Upper lobe of left lung (tissue), 6 donors: Measurements from ENCODE around the gene LRGUK. TPM values are rescaled to one million over a fixed set of nuclear protein-coding genes. Genes with fewer than 3 reads are reported as not detected.
"Not testable (repeated sequence)": the region's sequence is repeated elsewhere in the genome, so short reads cannot be mapped to it uniquely, and the experiment has no call there.

Experiments used
- ATAC-seq, 2 donors: fragments of 200-7000 bp; cut with Tn5 transposase; one replicate each; pipeline ENCODE4 v1.9.1; 2022; ENCODE audit warnings: mild to moderate bottlenecking in 2 of 2, moderate library complexity in 2 of 2; ENCODE audit not compliant: low FRiP score in 2 of 2
- DNase-seq, 2 donors: peaks; one replicate each; pipeline ENCODE4 v3.0.0-alpha.2; 2019 to 2020
- H3K27ac ChIP-seq, 4 donors: fragments of 200-600 bp; sonication (generic); one replicate each; pipeline ENCODE4 v1.5.1; 2016 to 2019
- H3K27me3 ChIP-seq, 4 donors: fragments of 200-600 bp; sonication (generic); one replicate each; pipeline ENCODE4 v1.5.1; 2017 to 2019
- H3K36me3 ChIP-seq, 4 donors: fragments of 200-600 bp; sonication (generic); one replicate each; pipeline ENCODE4 v1.5.1; 2016 to 2019
- H3K4me1 ChIP-seq, 4 donors: fragments of 200-600 bp; sonication (generic); one replicate each; pipeline ENCODE4 v1.5.1; 2018 to 2019
- H3K4me3 ChIP-seq, 4 donors: fragments of 200-600 bp; sonication (generic); one replicate each; pipeline ENCODE4 v1.5.1; 2017 to 2019; ENCODE audit warnings: mild to moderate bottlenecking in 2 of 4, moderate library complexity in 1 of 4
- H3K9me3 ChIP-seq, 4 donors: fragments of 200-600 bp; sonication (generic); one replicate each; pipeline ENCODE4 v1.5.1; 2018 to 2019
- EP300 ChIP-seq, 4 donors: sonication (generic); formaldehyde crosslinking; IDR thresholded peaks; one replicate each; pipeline ENCODE4 v1.5.1; 2017; ENCODE audit warnings: antibody characterized with exemption in 4 of 4, control low read depth in 2 of 4
- POLR2A ChIP-seq, 4 donors: fragments of 450-650 bp; IDR thresholded peaks; one replicate each; pipeline ENCODE4 v1.5.1; 2016 to 2017; ENCODE audit warnings: antibody characterized with exemption in 4 of 4, mild to moderate bottlenecking in 2 of 4
- POLR2AphosphoS5 ChIP-seq, 2 donors: sonication (generic); formaldehyde crosslinking; IDR thresholded peaks; one replicate each; pipeline ENCODE4 v1.5.1; 2017; ENCODE audit warnings: antibody characterized with exemption in 2 of 2
- WGBS, 2 donors: methylation state at CpG; one replicate each; pipeline ENCODE4 v1.1.5; 2017 to 2018; 5-methylcytosine and 5-hydroxymethylcytosine counted together
- total RNA-seq, 6 donors: library from RNA; depleted of rRNA in 4 of 6; stranded (reverse); fragments of >200 nt in 4 of 6; gene quantifications; one replicate each; pipeline versions ENCODE4 v1.1.0 to v1.2.1, GENCODE V29; 2016 to 2021
- TF ChIP-seq, protein P1 (sequence below), 6 experiments: fragments of 450-650 bp in 4 of 6; fragments of 200-600 bp in 2 of 6; sonication (generic) in 2 of 6; IDR thresholded peaks; one replicate each; pipeline ENCODE4 v1.5.1; 2016 to 2019; ENCODE audit warnings: antibody characterized with exemption in 6 of 6
- donor health status: DM: no; HTN: no; CAD: no; lungs with moderate emphysema.
- donor health status: DM: no; HTN: yes; CAD: no; lungs with severe emphysema.

LRGUK gene
- total RNA-seq, 6 donors from 2014 or later, result 0.31 to 9.1 (median 1.9) TPM

DNA sequence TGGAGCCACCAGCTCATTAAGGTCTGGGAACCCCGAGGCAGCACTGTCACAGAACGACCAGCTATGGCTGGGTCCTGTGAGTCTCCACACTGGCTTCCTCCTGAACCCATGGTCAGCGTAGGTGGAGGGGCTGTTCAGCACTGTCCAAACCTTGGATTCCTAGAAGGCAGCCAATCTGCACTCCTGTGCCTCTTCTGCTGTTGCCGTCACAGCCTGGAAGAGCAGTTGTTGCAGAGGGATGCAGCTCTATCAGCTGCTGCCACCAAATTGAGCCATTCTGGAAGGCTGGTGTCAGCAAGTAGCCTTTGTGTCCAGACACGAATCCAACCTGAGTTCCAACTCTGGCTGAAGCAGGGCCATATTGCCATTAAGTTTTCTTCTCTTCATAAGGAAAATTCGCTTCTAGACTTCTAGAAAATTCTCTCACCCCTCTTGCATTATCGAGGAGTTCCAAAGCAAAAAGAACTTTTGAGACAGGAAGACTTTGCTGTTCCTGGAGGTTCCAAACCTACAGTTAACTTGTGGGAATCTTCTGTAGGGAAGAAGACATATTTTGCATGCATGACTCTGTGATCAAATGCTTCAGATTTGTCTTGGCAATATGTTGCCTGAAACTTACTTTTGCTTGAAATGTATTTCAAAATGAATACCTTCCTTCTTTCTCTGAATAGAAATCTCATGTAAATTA is 84.0 kb downstream of the LRGUK start:
- TF ChIP-seq, protein P1, sequence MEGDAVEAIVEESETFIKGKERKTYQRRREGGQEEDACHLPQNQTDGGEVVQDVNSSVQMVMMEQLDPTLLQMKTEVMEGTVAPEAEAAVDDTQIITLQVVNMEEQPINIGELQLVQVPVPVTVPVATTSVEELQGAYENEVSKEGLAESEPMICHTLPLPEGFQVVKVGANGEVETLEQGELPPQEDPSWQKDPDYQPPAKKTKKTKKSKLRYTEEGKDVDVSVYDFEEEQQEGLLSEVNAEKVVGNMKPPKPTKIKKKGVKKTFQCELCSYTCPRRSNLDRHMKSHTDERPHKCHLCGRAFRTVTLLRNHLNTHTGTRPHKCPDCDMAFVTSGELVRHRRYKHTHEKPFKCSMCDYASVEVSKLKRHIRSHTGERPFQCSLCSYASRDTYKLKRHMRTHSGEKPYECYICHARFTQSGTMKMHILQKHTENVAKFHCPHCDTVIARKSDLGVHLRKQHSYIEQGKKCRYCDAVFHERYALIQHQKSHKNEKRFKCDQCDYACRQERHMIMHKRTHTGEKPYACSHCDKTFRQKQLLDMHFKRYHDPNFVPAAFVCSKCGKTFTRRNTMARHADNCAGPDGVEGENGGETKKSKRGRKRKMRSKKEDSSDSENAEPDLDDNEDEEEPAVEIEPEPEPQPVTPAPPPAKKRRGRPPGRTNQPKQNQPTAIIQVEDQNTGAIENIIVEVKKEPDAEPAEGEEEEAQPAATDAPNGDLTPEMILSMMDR (IDR thresholded peaks at IDR 0.05), result no peak
- no peak for TF ChIP-seq POLR2A (IDR thresholded peaks at IDR 0.05)
- TF ChIP-seq EP300 (IDR thresholded peaks at IDR 0.05), result no peak
- TF ChIP-seq POLR2AphosphoS5 (IDR thresholded peaks at IDR 0.05), result no peak
- ATAC-seq (no peak), DNase-seq (no peak)
- no peaks in the 10 kb centered on the region for H3K27me3 ChIP-seq
- no peak overlapping the region for H3K4me3 ChIP-seq
- no peaks in the 10 kb centered on the region for H3K4me1 ChIP-seq
- H3K27ac ChIP-seq, result no peak overlapping the region
- H3K9me3 ChIP-seq, result no peaks in the 10 kb centered on the region
- WGBS, 2 donors, result 90 to 93% methylated on average over 3 to 4 of the region's 7 CpGs
- no peaks in the 10 kb centered on the region for H3K36me3 ChIP-seq

DNA sequence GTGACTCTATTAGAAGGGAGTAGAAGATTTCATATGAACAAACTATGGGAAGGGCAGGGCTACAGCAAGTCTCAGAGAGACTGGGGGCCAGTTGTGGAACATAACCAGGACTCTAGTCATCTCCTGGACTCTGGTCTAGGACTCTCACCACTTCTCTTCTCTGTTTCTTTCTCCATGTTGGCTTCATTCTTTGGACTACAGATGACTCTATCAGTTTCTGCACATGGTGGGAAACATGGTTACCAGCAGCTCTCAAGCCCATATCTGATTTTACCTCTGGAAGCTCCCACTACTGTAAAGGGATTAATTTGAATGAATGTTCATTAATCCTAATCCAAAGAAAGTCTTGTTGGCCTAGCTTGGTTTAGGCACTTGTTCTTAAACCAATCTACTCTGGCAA is 84.7 kb downstream of the LRGUK start:
- TF ChIP-seq POLR2A (IDR thresholded peaks at IDR 0.05), result no peak
- TF ChIP-seq, protein P1 (IDR thresholded peaks at IDR 0.05), result no peak
- Histone ChIP-seq H3K9me3 (no peaks in the 10 kb centered on the region), H3K36me3 (no peaks in the 10 kb centered on the region), H3K4me1 (no peaks in the 10 kb centered on the region), H3K4me3 (no peak overlapping the region), H3K27ac (no peak overlapping the region), H3K27me3 (no peaks in the 10 kb centered on the region)
- DNase-seq, result no peak
- ATAC-seq, result no peak

DNA sequence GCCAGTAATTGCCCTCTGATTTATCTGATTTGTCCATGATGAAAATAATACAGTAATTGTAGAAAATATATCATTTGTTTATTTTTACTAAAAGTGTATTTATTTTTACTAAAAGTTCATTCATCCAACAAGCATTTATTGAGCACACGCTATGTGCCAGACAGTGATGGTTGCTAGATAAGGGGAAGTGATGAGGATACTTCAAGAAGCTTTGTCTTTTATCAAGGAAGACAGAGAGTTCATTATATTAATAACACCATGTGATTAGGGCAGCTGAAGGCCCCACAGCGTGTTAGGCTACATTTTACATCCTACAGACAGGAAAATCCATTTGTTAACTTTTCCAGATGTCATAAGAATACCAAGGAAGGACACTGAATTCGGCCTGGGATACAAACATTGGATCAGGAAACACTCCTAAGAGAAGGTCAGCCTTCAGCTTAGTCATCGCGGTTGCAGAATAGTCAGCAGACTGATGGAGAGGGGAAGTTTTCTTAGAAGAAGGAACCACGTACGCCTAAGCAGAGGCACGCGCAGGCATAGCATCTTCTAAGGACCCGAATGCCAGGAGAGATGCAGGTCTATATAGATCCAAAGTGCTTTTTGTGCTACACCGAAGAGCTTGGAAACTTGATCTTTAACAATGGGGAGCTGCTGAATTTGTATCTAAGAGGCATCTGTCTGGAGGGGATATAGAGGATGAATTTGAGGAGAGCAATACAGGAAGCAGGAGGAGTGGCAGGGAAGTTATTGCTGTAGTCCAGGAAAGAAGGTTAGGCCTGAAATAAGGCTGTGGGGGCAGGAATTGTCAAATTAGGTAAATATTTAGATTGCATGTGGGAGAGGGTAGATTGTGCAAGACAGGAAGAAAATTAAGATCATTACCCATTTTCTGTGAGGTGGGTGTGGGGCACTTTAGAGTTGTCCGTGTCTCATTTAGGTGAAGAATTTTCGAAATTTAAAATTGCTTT is 85.7 kb downstream of the LRGUK start:
- no peaks in the 10 kb centered on the region for H3K36me3 ChIP-seq
- 49 to 64% methylated on average over 13 of the region's 13 CpGs for WGBS, 2 donors
- H3K27ac ChIP-seq, result peak overlapping the region in 1 of 4 donors; percentile 4
- peak in 1 of 2 donors; percentile 71 for DNase-seq
- peak in 1 of 2 donors; percentile 73 for ATAC-seq
- no peak for TF ChIP-seq EP300 (IDR thresholded peaks at IDR 0.05)
- TF ChIP-seq POLR2AphosphoS5 (IDR thresholded peaks at IDR 0.05), result no peak
- no peak for TF ChIP-seq POLR2A (IDR thresholded peaks at IDR 0.05)
- TF ChIP-seq, protein P1 (IDR thresholded peaks at IDR 0.05), result no peak
- no peak overlapping the region for H3K4me3 ChIP-seq
- no peaks in the 10 kb centered on the region for H3K27me3 ChIP-seq
- H3K9me3 ChIP-seq, result no peaks in the 10 kb centered on the region
- no peaks in the 10 kb centered on the region for H3K4me1 ChIP-seq

DNA sequence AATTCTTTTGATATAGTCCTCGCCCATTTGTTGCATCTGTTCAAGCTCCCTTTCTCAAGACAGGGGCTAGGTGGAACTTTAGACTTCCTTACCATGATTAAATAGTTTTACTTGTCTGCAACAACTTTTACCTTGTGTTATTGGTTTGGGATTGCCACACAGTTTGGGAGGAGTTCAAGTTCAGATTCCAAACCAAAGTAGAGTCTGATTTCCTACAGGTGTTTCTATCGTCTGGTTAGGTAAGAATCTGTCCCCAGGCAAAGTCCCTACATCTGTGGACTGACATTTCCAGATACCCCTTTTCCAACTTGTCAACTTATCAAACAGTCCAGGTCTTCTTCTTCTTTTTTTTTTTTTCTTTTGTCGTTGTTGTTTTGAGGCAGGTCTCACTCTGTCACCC is 93.1 kb downstream of the LRGUK start:
- H3K27ac ChIP-seq, result no peak overlapping the region
- H3K9me3 ChIP-seq, result no peaks in the 10 kb centered on the region
- ATAC-seq, result no peak
- DNase-seq, result no peak
- no peaks in the 10 kb centered on the region for H3K4me1 ChIP-seq
- TF ChIP-seq, protein P1 (IDR thresholded peaks at IDR 0.05), result no peak
- TF ChIP-seq EP300 (IDR thresholded peaks at IDR 0.05) (no peak), POLR2AphosphoS5 (IDR thresholded peaks at IDR 0.05) (no peak), POLR2A (IDR thresholded peaks at IDR 0.05) (no peak)
- no peak overlapping the region for H3K4me3 ChIP-seq
- no peaks in the 10 kb centered on the region for H3K27me3 ChIP-seq
- 80 to 82% methylated on average over 3 of the region's 3 CpGs for WGBS, 2 donors
- no peaks in the 10 kb centered on the region for H3K36me3 ChIP-seq

DNA sequence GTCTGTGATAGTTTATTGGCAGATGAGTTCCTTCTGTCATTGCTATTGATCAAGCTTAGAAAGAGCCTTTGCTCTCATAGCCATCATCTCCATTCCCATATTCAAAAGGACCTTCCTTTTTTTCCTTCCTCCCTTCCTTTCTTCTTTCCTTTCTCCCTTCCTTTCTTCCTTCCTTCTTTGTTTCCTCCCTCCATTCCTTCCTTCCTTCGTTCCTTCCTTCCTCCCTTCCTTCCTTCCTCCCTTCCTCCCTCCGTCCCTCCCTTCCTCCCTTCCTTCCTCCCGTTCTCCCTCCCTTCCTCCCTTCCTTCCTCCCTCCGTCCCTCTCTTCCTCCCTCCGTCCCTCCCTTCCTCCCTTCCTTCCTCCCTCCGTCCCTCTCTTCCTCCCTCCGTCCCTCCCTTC is 104.2 kb downstream of the LRGUK start:
- not testable (repeated sequence) for ATAC-seq
- WGBS, 2 donors, result 74 to 84% methylated on average over 4 to 7 of the region's 7 CpGs

More for the DNA sequence above, 104.2 kb downstream of the LRGUK start:
- not testable (repeated sequence) for H3K4me1 ChIP-seq, H3K27me3 ChIP-seq, H3K9me3 ChIP-seq, H3K27ac ChIP-seq, DNase-seq, H3K4me3 ChIP-seq, H3K36me3 ChIP-seq
